ENCODE data around the gene RGS18. TPM values are rescaled to one million over a fixed set of nuclear protein-coding genes. Genes with fewer than 3 reads are reported as not detected.

Gene RGS18
- total RNA-seq, 1 experiment from 2014 or later, result not detected

DNA sequence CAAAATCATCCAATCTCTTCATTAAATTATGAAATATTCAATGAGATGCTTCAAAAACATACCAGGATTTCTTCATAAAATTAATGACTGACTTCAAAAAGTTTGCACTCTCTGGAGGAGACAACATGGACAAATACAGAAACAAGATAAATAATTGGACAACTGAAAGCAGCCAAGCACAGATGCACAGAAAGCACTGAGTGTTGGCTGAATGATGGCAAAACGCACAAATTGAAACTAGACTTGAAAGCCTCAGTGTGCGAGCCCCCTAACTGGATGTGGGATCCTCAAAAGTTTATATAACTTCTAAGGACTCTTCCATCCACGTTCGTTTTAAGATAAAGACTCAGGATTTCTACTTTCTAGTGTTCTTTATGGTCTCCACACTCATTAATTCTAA, 27.9 kb downstream of the RGS18 start:
- Histone ChIP-seq H3T11ph (ENCODE audit: low read length) (no peak overlapping the region), H3K4me2 (ENCODE audit: insufficient read depth, insufficient read length, low read length) (no peak overlapping the region), H3K79me1 (ENCODE audit: insufficient read depth, low read depth, low read length, poor library complexity, severe bottlenecking) (no peaks in the 10 kb centered on the region), H3K9me3 (ENCODE audit: control insufficient read depth, low read depth, low read length) (no peaks in the 10 kb centered on the region), H3K9ac (ENCODE audit: extremely low read depth, insufficient read length, low read length) (no peak overlapping the region), H2BK12ac (ENCODE audit: insufficient read length, low read depth, low read length) (no peak overlapping the region), H4K91ac (ENCODE audit: insufficient read length, low read depth, low read length) (no peak overlapping the region), H3K4ac (ENCODE audit: low read depth, low read length) (no peak overlapping the region), H3K27me3 (ENCODE audit: insufficient read depth, low read length) (no peaks in the 10 kb centered on the region), H3K79me2 (ENCODE audit: insufficient read depth, low read length) (no peaks in the 10 kb centered on the region), H3K56ac (ENCODE audit: insufficient read length, low read depth, low read length) (no peak overlapping the region), H2AK5ac (ENCODE audit: insufficient read length, low read length) (no peak overlapping the region), H2BK5ac (ENCODE audit: insufficient read length, low read length) (no peak overlapping the region), H3K23me2 (ENCODE audit: insufficient read length, low read depth, low read length, poor library complexity, severe bottlenecking) (no peaks in the 10 kb centered on the region), H2BK20ac (ENCODE audit: low read depth, low read length, poor library complexity, severe bottlenecking) (no peak overlapping the region), H4K8ac (replicated peaks; ENCODE audit: insufficient read length, low read depth, low read length) (no peak overlapping the region), H3K14ac (ENCODE audit: insufficient read depth, low read length) (no peak overlapping the region), H4K5ac (ENCODE audit: insufficient read length, low read depth, low read length) (no peak overlapping the region), H3K4me1 (ENCODE audit: insufficient read depth, low read length) (no peaks in the 10 kb centered on the region), H2BK120ac (ENCODE audit: low read depth, low read length, poor library complexity, severe bottlenecking) (no peak overlapping the region), H2BK15ac (ENCODE audit: low read depth, low read length) (no peak overlapping the region), H3K27ac (ENCODE audit: insufficient read length, low read depth, low read length) (no peak overlapping the region), H3K18ac (ENCODE audit: insufficient read length, low read depth, low read length) (no peak overlapping the region), H2AFZ (ENCODE audit: low read length) (no peak overlapping the region), H4K20me1 (ENCODE audit: control insufficient read depth, insufficient read depth, insufficient read length) (no peaks in the 10 kb centered on the region), H3K23ac (ENCODE audit: insufficient read length, low read depth, low read length) (no peak overlapping the region)
- H3K27me3 Mint-ChIP-seq (ENCODE audit: low read depth), result no peaks in the 10 kb centered on the region
- no peak overlapping the region for H3K4me3 Mint-ChIP-seq
- TF ChIP-seq, protein P1, sequence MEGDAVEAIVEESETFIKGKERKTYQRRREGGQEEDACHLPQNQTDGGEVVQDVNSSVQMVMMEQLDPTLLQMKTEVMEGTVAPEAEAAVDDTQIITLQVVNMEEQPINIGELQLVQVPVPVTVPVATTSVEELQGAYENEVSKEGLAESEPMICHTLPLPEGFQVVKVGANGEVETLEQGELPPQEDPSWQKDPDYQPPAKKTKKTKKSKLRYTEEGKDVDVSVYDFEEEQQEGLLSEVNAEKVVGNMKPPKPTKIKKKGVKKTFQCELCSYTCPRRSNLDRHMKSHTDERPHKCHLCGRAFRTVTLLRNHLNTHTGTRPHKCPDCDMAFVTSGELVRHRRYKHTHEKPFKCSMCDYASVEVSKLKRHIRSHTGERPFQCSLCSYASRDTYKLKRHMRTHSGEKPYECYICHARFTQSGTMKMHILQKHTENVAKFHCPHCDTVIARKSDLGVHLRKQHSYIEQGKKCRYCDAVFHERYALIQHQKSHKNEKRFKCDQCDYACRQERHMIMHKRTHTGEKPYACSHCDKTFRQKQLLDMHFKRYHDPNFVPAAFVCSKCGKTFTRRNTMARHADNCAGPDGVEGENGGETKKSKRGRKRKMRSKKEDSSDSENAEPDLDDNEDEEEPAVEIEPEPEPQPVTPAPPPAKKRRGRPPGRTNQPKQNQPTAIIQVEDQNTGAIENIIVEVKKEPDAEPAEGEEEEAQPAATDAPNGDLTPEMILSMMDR (conservative IDR thresholded peaks at IDR 0.05), result no peak
- no peak overlapping the region for H3K27ac Mint-ChIP-seq
- no peaks in the 10 kb centered on the region for H3K4me1 Mint-ChIP-seq
- H3K9me3 Mint-ChIP-seq, result no peaks in the 10 kb centered on the region
- WGBS (ENCODE audit: extremely low coverage, insufficient read length, low lambda C conversion rate), result no CpG with 5 or more reads among the region's 4 CpGs
- DNase-seq, result no peak
- H3K36me3 Mint-ChIP-seq (ENCODE audit: insufficient read depth in 1 of 3, low read depth in 3 of 3), result no peaks in the 10 kb centered on the region

Measured in H9 (cell line).